ENCODE results near the gene SIAH3.

SIAH3 gene

DNA sequence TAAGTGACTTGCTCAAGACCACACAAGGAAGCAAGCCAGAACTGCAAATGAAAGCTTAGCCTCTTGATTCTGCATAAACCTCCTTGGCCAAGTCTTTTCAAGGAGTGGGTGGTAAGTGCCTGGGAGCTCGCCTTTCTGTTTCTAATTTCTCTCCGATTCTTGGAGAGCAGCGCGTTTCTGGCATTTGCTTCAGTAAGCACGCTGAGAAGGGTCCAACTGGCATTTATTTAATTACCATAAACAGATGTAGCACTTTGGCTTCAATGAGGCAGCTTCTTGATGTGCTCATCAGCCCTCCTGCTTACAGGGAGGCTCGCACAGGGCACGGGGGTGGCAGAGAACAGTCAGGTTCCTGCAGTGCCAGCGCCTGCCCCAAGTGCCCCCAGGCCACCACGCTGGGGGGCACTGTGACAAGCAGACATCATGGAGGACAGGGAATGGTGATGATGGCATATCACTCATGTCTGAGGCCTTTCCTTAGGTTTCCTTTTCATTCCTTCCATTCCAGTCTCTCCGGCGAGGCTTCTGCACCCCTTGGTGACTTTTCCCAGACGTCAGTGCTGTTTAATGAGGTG, 13.3 kb downstream of the SIAH3 start:
- Histone ChIP-seq H4K20me1 (ENCODE audit: insufficient read depth) (no peaks in the 10 kb centered on the region), H3K27me3 (ENCODE audit: insufficient read depth, low read depth) (no peaks in the 10 kb centered on the region), H3K4me3 (IDR thresholded peaks at IDR 0.05; ENCODE audit: insufficient read depth, low read depth, low read length) (no peak overlapping the region), H3K4me2 (no peak overlapping the region), H2AFZ (ENCODE audit: low read depth) (no peak overlapping the region), H3K36me3 (ENCODE audit: insufficient read depth) (no peaks in the 10 kb centered on the region), H3K79me2 (ENCODE audit: insufficient read depth, low read depth) (no peaks in the 10 kb centered on the region), H3K4me1 (ENCODE audit: low read depth, poor library complexity, severe bottlenecking) (peaks cover 8% of the 10 kb centered on the region), H3K9ac (no peak overlapping the region), H3K27ac (no peak overlapping the region)
- TF ChIP-seq CTCF (conservative IDR thresholded peaks at IDR 0.05; ENCODE audit: low read depth, low read length) = no peak

DNA sequence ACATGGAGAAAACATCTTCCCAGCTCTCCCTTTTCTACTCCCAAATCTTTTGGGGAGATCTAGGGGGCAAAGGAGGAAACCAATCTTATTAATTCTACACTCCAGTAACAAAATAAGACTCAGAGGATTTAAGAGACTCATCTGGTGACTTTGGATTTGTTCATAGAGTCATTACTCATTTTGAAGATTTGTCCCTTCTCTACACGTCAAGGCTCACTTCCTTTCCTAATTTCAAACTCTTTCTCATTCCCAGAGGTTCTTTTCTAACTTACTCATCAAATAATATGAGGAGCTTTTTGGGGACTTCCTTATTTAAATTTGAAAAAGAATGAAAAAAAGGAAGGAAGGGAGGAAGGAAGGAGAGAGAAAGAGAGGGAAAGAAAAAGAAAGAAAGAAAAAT, 14.4 kb downstream of the SIAH3 start:
- H3K9ac ChIP-seq = no peak overlapping the region
- TF ChIP-seq CTCF (conservative IDR thresholded peaks at IDR 0.05; ENCODE audit: low read depth, low read length) = no peak
- H2AFZ ChIP-seq (ENCODE audit: low read depth) = no peak overlapping the region
- H3K27me3 ChIP-seq (ENCODE audit: insufficient read depth, low read depth) = no peaks in the 10 kb centered on the region
- no peak overlapping the region for H3K27ac ChIP-seq
- no peaks in the 10 kb centered on the region for H4K20me1 ChIP-seq (ENCODE audit: insufficient read depth)
- no peaks in the 10 kb centered on the region for H3K79me2 ChIP-seq (ENCODE audit: insufficient read depth, low read depth)
- peaks cover 8% of the 10 kb centered on the region for H3K4me1 ChIP-seq (ENCODE audit: low read depth, poor library complexity, severe bottlenecking)
- no peaks in the 10 kb centered on the region for H3K36me3 ChIP-seq (ENCODE audit: insufficient read depth)
- H3K4me3 ChIP-seq (IDR thresholded peaks at IDR 0.05; ENCODE audit: insufficient read depth, low read depth, low read length) = no peak overlapping the region
- no peak overlapping the region for H3K4me2 ChIP-seq

DNA sequence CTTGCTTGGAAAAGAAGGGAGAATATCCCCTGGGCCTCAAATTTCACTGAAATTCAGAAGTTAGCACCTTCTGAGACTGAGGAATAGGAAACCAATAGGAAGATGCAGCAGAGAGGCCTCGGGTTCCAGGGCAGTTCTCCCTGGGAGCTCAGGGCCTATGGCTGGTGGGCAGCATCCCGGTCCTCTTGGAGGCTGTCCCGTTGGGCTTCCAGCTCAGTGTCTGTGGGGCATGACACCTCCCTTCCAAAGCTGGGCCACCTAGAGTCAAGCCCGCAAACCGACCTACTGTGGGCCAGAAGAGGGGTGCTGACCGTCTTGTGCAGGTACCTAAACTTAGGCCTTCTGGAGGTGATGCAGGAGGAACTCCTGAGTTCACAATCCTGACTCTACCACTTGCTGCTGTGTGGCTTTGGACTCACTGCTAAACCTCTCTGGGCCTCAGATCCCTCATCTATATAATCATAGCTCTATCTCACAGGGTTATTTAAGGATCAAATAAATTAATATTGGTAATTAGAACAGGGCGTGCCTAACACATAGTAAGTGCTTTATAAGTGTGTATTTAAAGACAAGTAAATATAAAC, 17.1 kb downstream of the SIAH3 start:
- H3K4me2 ChIP-seq = no peak overlapping the region
- H3K9ac ChIP-seq = no peak overlapping the region
- H3K36me3 ChIP-seq (ENCODE audit: insufficient read depth) = no peaks in the 10 kb centered on the region

GRCh38 chr13:45833663-45834375, 17.7 kb downstream of the SIAH3 start:
- Histone ChIP-seq H4K20me1 (ENCODE audit: insufficient read depth) (no peaks in the 10 kb centered on the region), H3K4me2 (no peak overlapping the region), H3K27me3 (ENCODE audit: insufficient read depth, low read depth) (no peaks in the 10 kb centered on the region), H3K27ac (no peak overlapping the region), H3K9ac (no peak overlapping the region), H3K36me3 (ENCODE audit: insufficient read depth) (no peaks in the 10 kb centered on the region), H3K4me3 (IDR thresholded peaks at IDR 0.05; ENCODE audit: insufficient read depth, low read depth, low read length) (no peak overlapping the region), H3K79me2 (ENCODE audit: insufficient read depth, low read depth) (no peaks in the 10 kb centered on the region), H2AFZ (ENCODE audit: low read depth) (no peak overlapping the region), H3K4me1 (ENCODE audit: low read depth, poor library complexity, severe bottlenecking) (peaks cover 28% of the 10 kb centered on the region)
- no peak for TF ChIP-seq CTCF (conservative IDR thresholded peaks at IDR 0.05; ENCODE audit: low read depth, low read length)

More for the DNA sequence above, 17.1 kb downstream of the SIAH3 start:
- H3K27me3 ChIP-seq (ENCODE audit: insufficient read depth, low read depth) = no peaks in the 10 kb centered on the region
- no peak overlapping the region for H3K4me3 ChIP-seq (IDR thresholded peaks at IDR 0.05; ENCODE audit: insufficient read depth, low read depth, low read length)
- H4K20me1 ChIP-seq (ENCODE audit: insufficient read depth) = no peaks in the 10 kb centered on the region
- no peak for TF ChIP-seq CTCF (conservative IDR thresholded peaks at IDR 0.05; ENCODE audit: low read depth, low read length)
- H3K27ac ChIP-seq = no peak overlapping the region
- H3K79me2 ChIP-seq (ENCODE audit: insufficient read depth, low read depth) = no peaks in the 10 kb centered on the region
- H3K4me1 ChIP-seq (ENCODE audit: low read depth, poor library complexity, severe bottlenecking) = peaks cover 21% of the 10 kb centered on the region
- no peak overlapping the region for H2AFZ ChIP-seq (ENCODE audit: low read depth)
